K562 (cell line): ENCODE measurements around the gene SLC41A3. TPM values are rescaled to one million over a fixed set of nuclear protein-coding genes. Genes with fewer than 3 reads are reported as not detected.

Experiments
- FIP1L1 ChIP-seq: fragments of 200-400 bp; formaldehyde crosslinking; IDR thresholded peaks from 2 replicates; pipeline ENCODE4 v1.6.1; 2018; ENCODE audit warnings: mild to moderate bottlenecking, low read depth, low read length; ENCODE audit not compliant: poor library complexity, severe bottlenecking
- FOXK1 ChIP-seq: sonication (generic); formaldehyde crosslinking; IDR thresholded peaks from 2 replicates; pipeline ENCODE4 v1.8.0; 2022; ENCODE audit warnings: missing genetic modification reagents, mild to moderate bottlenecking, borderline replicate concordance
- PRDM10 ChIP-seq: fragments of 450-650 bp; IDR thresholded peaks from 2 replicates; pipeline ENCODE4 v1.6.1; 2018; ENCODE audit not compliant: partially characterized antibody
- RBM14 ChIP-seq: fragments of 200-400 bp; formaldehyde crosslinking; IDR thresholded peaks from 2 replicates; pipeline ENCODE4 v1.6.1; 2018; ENCODE audit warnings: low read depth, mild to moderate bottlenecking, low read length, moderate library complexity, borderline replicate concordance; ENCODE audit not compliant: insufficient read depth
- SRSF3 ChIP-seq: fragments of 200-400 bp; formaldehyde crosslinking; IDR thresholded peaks from 2 replicates; pipeline ENCODE4 v1.6.1; 2016; ENCODE audit warnings: mild to moderate bottlenecking, low read length, moderate library complexity; ENCODE audit not compliant: insufficient read depth
- ZBTB5 ChIP-seq: fragments of 450-650 bp; IDR thresholded peaks from 2 replicates; pipeline ENCODE4 v1.6.1; 2017; ENCODE audit warnings: antibody characterized with exemption
- ZNF316 ChIP-seq: fragments of 450-650 bp; IDR thresholded peaks from 2 replicates; pipeline ENCODE4 v1.6.1; 2016
- ZNF592 ChIP-seq: fragments of 450-650 bp; IDR thresholded peaks from 2 replicates; pipeline ENCODE4 v1.6.1; 2017; ENCODE audit warnings: antibody characterized with exemption, mild to moderate bottlenecking
- ZNF778 ChIP-seq: fragments of 450-650 bp; formaldehyde crosslinking; IDR thresholded peaks from 2 replicates; pipeline ENCODE4 v1.4.0; 2020; ENCODE audit warnings: mild to moderate bottlenecking, moderate library complexity
- polyA plus RNA-seq, 8 experiments: library from polyadenylated mRNA; depleted of rRNA in 4 of 8; stranded (reverse) in 5 of 8; unstranded in 3 of 8; fragments of >200 nt; fragmentation: Nextera tagmentation in 2 of 8; fragmentation: Illumina TruSeq in 1 of 8; extraction: Ambion mirVana in 2 of 8; extraction: Trizol in 1 of 8; gene quantifications; 2 replicates each; pipeline versions ENCODE4 v1.2.1 to v1.2.3, GENCODE V29; 2011 to 2014; ENCODE audit warnings: inconsistent platforms in 1 of 8, missing spikeins in 1 of 8
- total RNA-seq, 7 experiments: library from RNA; depleted of rRNA in 6 of 7; stranded (reverse); fragments of >200 nt in 6 of 7; fragmentation: Illumina TruSeq in 2 of 7; extraction: Trizol in 2 of 7; gene quantifications; 2 replicates each; pipeline versions ENCODE4 v1.2.1 to v1.2.3, GENCODE V29; 2011 to 2021; ENCODE audit warnings: low replicate concordance in 1 of 7
- TF ChIP-seq, protein P1 (sequence below): fragments of 450-650 bp; IDR thresholded peaks from 2 replicates; pipeline ENCODE4 v1.6.1; 2016; ENCODE audit warnings: borderline replicate concordance
- TF ChIP-seq, protein P2 (sequence below): fragments of 450-650 bp; formaldehyde crosslinking; IDR thresholded peaks from 2 replicates; pipeline ENCODE4 v1.4.0; 2022; ENCODE audit warnings: missing genetic modification characterization

The SLC41A3 gene
- total and polyA plus RNA-seq, 9 of the 15 experiments (the other 6 are each of a cell fraction or from before 2014, with no cell fraction given), result 4.1 to 20.7 (median 11.2) TPM

DNA sequence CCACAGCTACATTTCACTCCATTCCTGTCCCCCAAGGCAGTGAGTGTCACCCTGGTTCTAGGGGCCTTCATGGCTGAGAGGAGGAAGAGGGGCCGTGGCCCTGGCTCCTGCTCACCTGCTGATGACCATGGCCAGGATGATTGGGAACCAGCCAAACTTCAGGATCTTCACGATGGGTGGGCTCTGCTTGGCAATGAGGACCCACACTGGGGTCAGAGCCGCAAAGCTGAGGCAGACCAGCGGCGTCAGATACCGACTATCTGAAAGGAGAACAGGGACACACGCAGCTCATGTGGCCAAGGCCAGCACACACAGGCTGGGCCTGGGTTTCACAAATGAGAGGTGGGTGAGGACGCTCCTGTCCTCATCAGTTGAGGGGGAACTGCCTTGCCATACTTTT is 67.3 kb downstream of the SLC41A3 start (continued):
- no peak for TF ChIP-seq PRDM10
- no peak for TF ChIP-seq FOXK1 (CRISPR knock-in tag)
- no peak for TF ChIP-seq ZNF316
- no peak for TF ChIP-seq FIP1L1
- TF ChIP-seq SRSF3, result no peak
- TF ChIP-seq, protein P1, sequence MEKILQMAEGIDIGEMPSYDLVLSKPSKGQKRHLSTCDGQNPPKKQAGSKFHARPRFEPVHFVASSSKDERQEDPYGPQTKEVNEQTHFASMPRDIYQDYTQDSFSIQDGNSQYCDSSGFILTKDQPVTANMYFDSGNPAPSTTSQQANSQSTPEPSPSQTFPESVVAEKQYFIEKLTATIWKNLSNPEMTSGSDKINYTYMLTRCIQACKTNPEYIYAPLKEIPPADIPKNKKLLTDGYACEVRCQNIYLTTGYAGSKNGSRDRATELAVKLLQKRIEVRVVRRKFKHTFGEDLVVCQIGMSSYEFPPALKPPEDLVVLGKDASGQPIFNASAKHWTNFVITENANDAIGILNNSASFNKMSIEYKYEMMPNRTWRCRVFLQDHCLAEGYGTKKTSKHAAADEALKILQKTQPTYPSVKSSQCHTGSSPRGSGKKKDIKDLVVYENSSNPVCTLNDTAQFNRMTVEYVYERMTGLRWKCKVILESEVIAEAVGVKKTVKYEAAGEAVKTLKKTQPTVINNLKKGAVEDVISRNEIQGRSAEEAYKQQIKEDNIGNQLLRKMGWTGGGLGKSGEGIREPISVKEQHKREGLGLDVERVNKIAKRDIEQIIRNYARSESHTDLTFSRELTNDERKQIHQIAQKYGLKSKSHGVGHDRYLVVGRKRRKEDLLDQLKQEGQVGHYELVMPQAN, result no peak
- TF ChIP-seq ZBTB5, result no peak
- TF ChIP-seq, protein P2, sequence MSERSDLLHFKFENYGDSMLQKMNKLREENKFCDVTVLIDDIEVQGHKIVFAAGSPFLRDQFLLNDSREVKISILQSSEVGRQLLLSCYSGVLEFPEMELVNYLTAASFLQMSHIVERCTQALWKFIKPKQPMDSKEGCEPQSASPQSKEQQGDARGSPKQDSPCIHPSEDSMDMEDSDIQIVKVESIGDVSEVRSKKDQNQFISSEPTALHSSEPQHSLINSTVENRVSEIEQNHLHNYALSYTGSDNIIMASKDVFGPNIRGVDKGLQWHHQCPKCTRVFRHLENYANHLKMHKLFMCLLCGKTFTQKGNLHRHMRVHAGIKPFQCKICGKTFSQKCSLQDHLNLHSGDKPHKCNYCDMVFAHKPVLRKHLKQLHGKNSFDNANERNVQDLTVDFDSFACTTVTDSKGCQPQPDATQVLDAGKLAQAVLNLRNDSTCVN (CRISPR knock-in tag), result no peak
- no peak for TF ChIP-seq RBM14
- no peak for TF ChIP-seq ZNF592
- no peak for TF ChIP-seq ZNF778 (CRISPR knock-in tag)
